ENCODE results near the gene SLC4A1.

Gene SLC4A1

GRCh38 chr17:44219108-44219615 lies 48.8 kb downstream of the SLC4A1 start:
- Histone ChIP-seq H3K36me3 (ENCODE audit: control insufficient read depth, insufficient read depth, low read length) (peaks cover 38% of the 10 kb centered on the region), H3K4me3 (ENCODE audit: low read depth, low read length) (peak overlapping the region; percentile 87)

GRCh38 chr17:44218344-44219107 lies 49.4 kb downstream of the SLC4A1 start:
- Histone ChIP-seq H3K4me1 (ENCODE audit: control insufficient read depth, insufficient read depth, low read length) (peaks cover 16% of the 10 kb centered on the region), H3K27ac (ENCODE audit: low read depth, low read length) (peak overlapping the region; percentile 95), H3K27me3 (ENCODE audit: control insufficient read depth, insufficient read depth, low read length) (0 out of 2 replicates have a peak, but pooled peaks cover 2% of the 10 kb centered on the region), H3K9me3 (ENCODE audit: control insufficient read depth, insufficient read depth, low read length) (no peaks in the 10 kb centered on the region), H3K36me3 (ENCODE audit: control insufficient read depth, insufficient read depth, low read length) (peaks cover 44% of the 10 kb centered on the region), H3K4me3 (ENCODE audit: low read depth, low read length) (peak overlapping the region; percentile 87), H3K9ac (ENCODE audit: low read depth, low read length) (peak overlapping the region; percentile 93)

More at GRCh38 chr17:44219108-44219615, 48.8 kb downstream of the SLC4A1 start:
- Histone ChIP-seq H3K9me3 (ENCODE audit: control insufficient read depth, insufficient read depth, low read length) (no peaks in the 10 kb centered on the region), H3K27ac (ENCODE audit: low read depth, low read length) (peak overlapping the region; percentile 95), H3K9ac (ENCODE audit: low read depth, low read length) (peak overlapping the region; percentile 93), H3K27me3 (ENCODE audit: control insufficient read depth, insufficient read depth, low read length) (0 out of 2 replicates have a peak, but pooled peaks cover 6% of the 10 kb centered on the region), H3K4me1 (ENCODE audit: control insufficient read depth, insufficient read depth, low read length) (peaks cover 16% of the 10 kb centered on the region)

- peak overlapping the region; percentile 95 for H3K27ac ChIP-seq (ENCODE audit: low read depth, low read length)
- H3K4me3 ChIP-seq (ENCODE audit: low read depth, low read length) = peak overlapping the region; percentile 87
- H3K36me3 ChIP-seq (ENCODE audit: control insufficient read depth, insufficient read depth, low read length) = peaks cover 51% of the 10 kb centered on the region
- H3K9ac ChIP-seq (ENCODE audit: low read depth, low read length) = peak overlapping the region; percentile 35
- peaks cover 14% of the 10 kb centered on the region for H3K4me1 ChIP-seq (ENCODE audit: control insufficient read depth, insufficient read depth, low read length)
- H3K9me3 ChIP-seq (ENCODE audit: control insufficient read depth, insufficient read depth, low read length) = no peaks in the 10 kb centered on the region
- no peaks in the 10 kb centered on the region for H3K27me3 ChIP-seq (ENCODE audit: control insufficient read depth, insufficient read depth, low read length)
These were observed 50.1 kb downstream of the SLC4A1 start for GRCh38 chr17:44217738-44218343.

GRCh38 chr17:44216694-44217093 lies 51.2 kb downstream of the SLC4A1 start:
- H3K4me3 ChIP-seq (ENCODE audit: low read depth, low read length) = no peak overlapping the region
- H3K4me1 ChIP-seq (ENCODE audit: control insufficient read depth, insufficient read depth, low read length) = peaks cover 8% of the 10 kb centered on the region
- peaks cover 56% of the 10 kb centered on the region for H3K36me3 ChIP-seq (ENCODE audit: control insufficient read depth, insufficient read depth, low read length)
- H3K9ac ChIP-seq (ENCODE audit: low read depth, low read length) = no peak overlapping the region
- H3K9me3 ChIP-seq (ENCODE audit: control insufficient read depth, insufficient read depth, low read length) = no peaks in the 10 kb centered on the region
- H3K27me3 ChIP-seq (ENCODE audit: control insufficient read depth, insufficient read depth, low read length) = no peaks in the 10 kb centered on the region
- no peak overlapping the region for H3K27ac ChIP-seq (ENCODE audit: low read depth, low read length)

GRCh38 chr17:44216173-44216572 lies 51.8 kb downstream of the SLC4A1 start:
- Histone ChIP-seq H3K4me3 (ENCODE audit: low read depth, low read length) (no peak overlapping the region), H3K4me1 (ENCODE audit: control insufficient read depth, insufficient read depth, low read length) (peaks cover 8% of the 10 kb centered on the region), H3K9ac (ENCODE audit: low read depth, low read length) (no peak overlapping the region), H3K9me3 (ENCODE audit: control insufficient read depth, insufficient read depth, low read length) (no peaks in the 10 kb centered on the region), H3K27me3 (ENCODE audit: control insufficient read depth, insufficient read depth, low read length) (no peaks in the 10 kb centered on the region), H3K36me3 (ENCODE audit: control insufficient read depth, insufficient read depth, low read length) (peaks cover 61% of the 10 kb centered on the region), H3K27ac (ENCODE audit: low read depth, low read length) (no peak overlapping the region)

- no peaks in the 10 kb centered on the region for H3K27me3 ChIP-seq (ENCODE audit: control insufficient read depth, insufficient read depth, low read length)
- H3K4me1 ChIP-seq (ENCODE audit: control insufficient read depth, insufficient read depth, low read length) = peaks cover 8% of the 10 kb centered on the region
- no peak overlapping the region for H3K9ac ChIP-seq (ENCODE audit: low read depth, low read length)
- H3K4me3 ChIP-seq (ENCODE audit: low read depth, low read length) = no peak overlapping the region
- no peak overlapping the region for H3K27ac ChIP-seq (ENCODE audit: low read depth, low read length)
- H3K9me3 ChIP-seq (ENCODE audit: control insufficient read depth, insufficient read depth, low read length) = no peaks in the 10 kb centered on the region
- peaks cover 68% of the 10 kb centered on the region for H3K36me3 ChIP-seq (ENCODE audit: control insufficient read depth, insufficient read depth, low read length)
These were observed 53.0 kb downstream of the SLC4A1 start for GRCh38 chr17:44214896-44215295.

GRCh38 chr17:44214230-44214494 lies 53.8 kb downstream of the SLC4A1 start:
- Histone ChIP-seq H3K36me3 (ENCODE audit: control insufficient read depth, insufficient read depth, low read length) (peaks cover 75% of the 10 kb centered on the region), H3K4me3 (ENCODE audit: low read depth, low read length) (no peak overlapping the region), H3K4me1 (ENCODE audit: control insufficient read depth, insufficient read depth, low read length) (peaks cover 8% of the 10 kb centered on the region), H3K9me3 (ENCODE audit: control insufficient read depth, insufficient read depth, low read length) (no peaks in the 10 kb centered on the region), H3K9ac (ENCODE audit: low read depth, low read length) (no peak overlapping the region), H3K27me3 (ENCODE audit: control insufficient read depth, insufficient read depth, low read length) (no peaks in the 10 kb centered on the region), H3K27ac (ENCODE audit: low read depth, low read length) (no peak overlapping the region)

- H3K36me3 ChIP-seq (ENCODE audit: control insufficient read depth, insufficient read depth, low read length) = peaks cover 81% of the 10 kb centered on the region
- H3K4me1 ChIP-seq (ENCODE audit: control insufficient read depth, insufficient read depth, low read length) = peaks cover 8% of the 10 kb centered on the region
- H3K9ac ChIP-seq (ENCODE audit: low read depth, low read length) = no peak overlapping the region
- no peaks in the 10 kb centered on the region for H3K9me3 ChIP-seq (ENCODE audit: control insufficient read depth, insufficient read depth, low read length)
- H3K4me3 ChIP-seq (ENCODE audit: low read depth, low read length) = no peak overlapping the region
- H3K27me3 ChIP-seq (ENCODE audit: control insufficient read depth, insufficient read depth, low read length) = no peaks in the 10 kb centered on the region
- no peak overlapping the region for H3K27ac ChIP-seq (ENCODE audit: low read depth, low read length)
These were observed 54.3 kb downstream of the SLC4A1 start for GRCh38 chr17:44213403-44214229.

- Histone ChIP-seq H3K4me1 (ENCODE audit: control insufficient read depth, insufficient read depth, low read length) (peaks cover 4% of the 10 kb centered on the region), H3K27me3 (ENCODE audit: control insufficient read depth, insufficient read depth, low read length) (no peaks in the 10 kb centered on the region), H3K9me3 (ENCODE audit: control insufficient read depth, insufficient read depth, low read length) (no peaks in the 10 kb centered on the region), H3K36me3 (ENCODE audit: control insufficient read depth, insufficient read depth, low read length) (peaks cover 86% of the 10 kb centered on the region), H3K27ac (ENCODE audit: low read depth, low read length) (no peak overlapping the region), H3K9ac (ENCODE audit: low read depth, low read length) (no peak overlapping the region), H3K4me3 (ENCODE audit: low read depth, low read length) (no peak overlapping the region)
These were observed 55.2 kb downstream of the SLC4A1 start for GRCh38 chr17:44212507-44213402.
